ENCODE results near the gene ST6GALNAC5.
"Not testable (repeated sequence)": the region's sequence is repeated elsewhere in the genome, so short reads cannot be mapped to it uniquely, and the experiment has no call there.

Gene ST6GALNAC5

GRCh38 chr1:76959556-76959955 is 92.3 kb downstream of the ST6GALNAC5 start:
- no peak for TF ChIP-seq REST (IDR thresholded peaks at IDR 0.05; ENCODE audit: insufficient replicate concordance, low read depth)
- no peak for TF ChIP-seq SPI1 (IDR thresholded peaks at IDR 0.05; ENCODE audit: borderline replicate concordance, low read depth)
- no peak for TF ChIP-seq GABPA (IDR thresholded peaks at IDR 0.05; ENCODE audit: low read depth)
- TF ChIP-seq CTCF (IDR thresholded peaks at IDR 0.05; ENCODE audit: insufficient read depth, low read length) = no peak
- TF ChIP-seq POLR2AphosphoS5 (IDR thresholded peaks at IDR 0.05; ENCODE audit: low read depth) = no peak
- DNase-seq (ENCODE audit: low read depth in 1 of 2, low spot score in 1 of 2) = no peak
- no peaks in the 10 kb centered on the region for H3K27me3 ChIP-seq (ENCODE audit: insufficient read depth, poor library complexity, severe bottlenecking)
- no peak overlapping the region for H3K4me3 ChIP-seq (replicated peaks; ENCODE audit: insufficient read depth, low read length)
- no peak overlapping the region for H3K27ac ChIP-seq (replicated peaks)

GRCh38 chr1:76961181-76961819 is 94.0 kb downstream of the ST6GALNAC5 start:
- TF ChIP-seq CTCF (IDR thresholded peaks at IDR 0.05; ENCODE audit: insufficient read depth, low read length) (no peak), REST (IDR thresholded peaks at IDR 0.05; ENCODE audit: insufficient replicate concordance, low read depth) (no peak), POLR2AphosphoS5 (IDR thresholded peaks at IDR 0.05; ENCODE audit: low read depth) (no peak), SPI1 (IDR thresholded peaks at IDR 0.05; ENCODE audit: borderline replicate concordance, low read depth) (no peak), GABPA (IDR thresholded peaks at IDR 0.05; ENCODE audit: low read depth) (no peak)
- no peak for DNase-seq (ENCODE audit: low read depth in 1 of 2, low spot score in 1 of 2)
- Histone ChIP-seq H3K27ac (replicated peaks) (no peak overlapping the region), H3K27me3 (ENCODE audit: insufficient read depth, poor library complexity, severe bottlenecking) (no peaks in the 10 kb centered on the region), H3K4me3 (replicated peaks; ENCODE audit: insufficient read depth, low read length) (no peak overlapping the region)

GRCh38 chr1:76961820-76962207 is 94.5 kb downstream of the ST6GALNAC5 start:
- no peaks in the 10 kb centered on the region for H3K27me3 ChIP-seq (ENCODE audit: insufficient read depth, poor library complexity, severe bottlenecking)
- TF ChIP-seq SPI1 (IDR thresholded peaks at IDR 0.05; ENCODE audit: borderline replicate concordance, low read depth) = no peak
- TF ChIP-seq REST (IDR thresholded peaks at IDR 0.05; ENCODE audit: insufficient replicate concordance, low read depth) = no peak
- TF ChIP-seq CTCF (IDR thresholded peaks at IDR 0.05; ENCODE audit: insufficient read depth, low read length) = no peak
- no peak for TF ChIP-seq POLR2AphosphoS5 (IDR thresholded peaks at IDR 0.05; ENCODE audit: low read depth)
- TF ChIP-seq GABPA (IDR thresholded peaks at IDR 0.05; ENCODE audit: low read depth) = no peak
- H3K27ac ChIP-seq (replicated peaks) = no peak overlapping the region
- DNase-seq (ENCODE audit: low read depth in 1 of 2, low spot score in 1 of 2) = no peak
- no peak overlapping the region for H3K4me3 ChIP-seq (replicated peaks; ENCODE audit: insufficient read depth, low read length)

- H3K27ac ChIP-seq (replicated peaks); H3K4me3 ChIP-seq (replicated peaks; ENCODE audit: insufficient read depth, low read length); H3K27me3 ChIP-seq (ENCODE audit: insufficient read depth, poor library complexity, severe bottlenecking); DNase-seq (ENCODE audit: low read depth in 1 of 2, low spot score in 1 of 2): not testable (repeated sequence)
Observed at GRCh38 chr1:76981267-76981666, 114.0 kb downstream of the ST6GALNAC5 start.

All from HL-60 (cell line).